GM12878 (cell line): Measurements from ENCODE around the gene SEPHS1. TPM values are rescaled to one million over a fixed set of nuclear protein-coding genes. Genes with fewer than 3 reads are reported as not detected.

ENCODE experiments used
- ATAC-seq: fragments of 200-7000 bp; cut with Tn5 transposase; 3 replicates; pipeline ENCODE4 v1.9.1; 2020; ENCODE audit warnings: mild to moderate bottlenecking, moderate library complexity
- BruUV-seq: library from RNA; stranded (reverse); fragments of 400-500 nt; replicated peaks from 2 replicates; lab custom pipeline; 2021; lab: Mats Ljungman, UMichigan
- CTCF ChIA-PET: fragments of 300-600 bp; sonication (Branson Sonifier 250); formaldehyde crosslinking; extraction: SDS; loops from one replicate; lab custom pipeline; 2021; ENCODE audit warnings: inconsistent platforms; lab: Yijun Ruan, JAX
- POLR2A ChIA-PET: fragments of 350-600 bp; formaldehyde crosslinking; extraction: SDS; loops from one replicate; lab custom pipeline; 2021; ENCODE audit warnings: inconsistent platforms; lab: Charles Lee
- RAD21 ChIA-PET: fragments of 300-600 bp; sonication (Branson Sonifier 250); formaldehyde crosslinking; loops from one replicate; lab custom pipeline; 2023; ENCODE audit warnings: antibody characterized with exemption; ENCODE audit not compliant: unreplicated experiment; lab: Charles Lee
- SMC1A ChIA-PET: fragments of 300-600 bp; sonication (Branson Sonifier 250); formaldehyde crosslinking; loops from one replicate; lab custom pipeline; 2023; ENCODE audit not compliant: unreplicated experiment, uncharacterized antibody; lab: Charles Lee
- DNase-seq: peaks from one replicate; pipeline ENCODE4 v3.0.0-alpha.2; 2011; ENCODE audit warnings: low read depth, low spot score
- FAIRE-seq: peaks from 3 replicates; lab custom pipeline; 2011; peaks lifted over from hg19 to GRCh38; lab: Jason Lieb, UNC
- H2AFZ ChIP-seq: 2 replicates; pipeline ENCODE4 v1.6.0; 2011; ENCODE audit warnings: low read depth, low read length, control low read depth; ENCODE audit not compliant: control insufficient read depth
- H3K27ac ChIP-seq: 2 replicates; pipeline ENCODE4 v1.5.1; 2011; ENCODE audit warnings: control low read depth; ENCODE audit not compliant: control insufficient read depth, insufficient read depth
- H3K27me3 ChIP-seq, 2 experiments: replicated peaks in 1 of 2; 2 replicates each; pipeline versions ENCODE4 v1.6.0 to v1.6.1; 2011; ENCODE audit warnings: low read length in 1 of 2; ENCODE audit not compliant: control insufficient read depth in 2 of 2, insufficient read depth in 2 of 2
- H3K36me3 ChIP-seq, 2 experiments: 2 replicates each; pipeline ENCODE4 v1.5.1; 2011; ENCODE audit warnings: low read length in 1 of 2; ENCODE audit not compliant: control insufficient read depth in 2 of 2, insufficient read depth in 2 of 2
- H3K4me1 ChIP-seq: 2 replicates; pipeline ENCODE4 v1.6.1; 2011; ENCODE audit warnings: mild to moderate bottlenecking, low read length, moderate library complexity, mixed read lengths; ENCODE audit not compliant: control insufficient read depth, insufficient read depth
- H3K4me2 ChIP-seq: 2 replicates; pipeline ENCODE4 v1.6.0; 2011; ENCODE audit warnings: control low read depth; ENCODE audit not compliant: control insufficient read depth, insufficient read depth
- H3K4me3 ChIP-seq: fragments of 200-600 bp; sonication (generic); 2 replicates; pipeline ENCODE4 v1.5.1; 2016
- H3K79me2 ChIP-seq: 2 replicates; pipeline ENCODE4 v1.6.0; 2011; ENCODE audit warnings: low read length; ENCODE audit not compliant: control insufficient read depth, insufficient read depth
- H3K9ac ChIP-seq: 2 replicates; pipeline ENCODE4 v1.8.0; 2011; ENCODE audit warnings: low read length, control low read depth, mixed read lengths; ENCODE audit not compliant: control insufficient read depth, insufficient read depth
- H3K9me3 ChIP-seq: replicated peaks from 3 replicates; pipeline ENCODE4 v1.5.1; 2011; ENCODE audit warnings: mild to moderate bottlenecking, low read length; ENCODE audit not compliant: control insufficient read depth, insufficient read depth
- H4K20me1 ChIP-seq: 2 replicates; pipeline ENCODE4 v1.6.0; 2011; ENCODE audit not compliant: control insufficient read depth, insufficient read depth
- BCL11A ChIP-seq: IDR thresholded peaks from 2 replicates; pipeline ENCODE4 v1.6.1; 2011; ENCODE audit warnings: low read depth, low read length
- CBX5 ChIP-seq: sonication (generic); IDR thresholded peaks from 2 replicates; pipeline ENCODE4 v1.6.1; 2016; ENCODE audit warnings: low read depth, moderate library complexity, mild to moderate bottlenecking, inconsistent platforms
- E4F1 ChIP-seq: fragments of 450-650 bp; IDR thresholded peaks from 2 replicates; pipeline ENCODE4 v1.6.1; 2018; ENCODE audit warnings: borderline replicate concordance, mild to moderate bottlenecking; ENCODE audit not compliant: partially characterized antibody
- ESRRA ChIP-seq: IDR thresholded peaks from 2 replicates; pipeline ENCODE4 v1.6.1; 2012; ENCODE audit warnings: mild to moderate bottlenecking, low read length, improper control_type of control experiment
- FOXM1 ChIP-seq: IDR thresholded peaks from 2 replicates; pipeline ENCODE4 v1.6.1; 2012; ENCODE audit warnings: low read depth, mild to moderate bottlenecking, inconsistent platforms, low read length, moderate library complexity
- GATAD2B ChIP-seq: fragments of 450-650 bp; conservative IDR thresholded peaks from 2 replicates; pipeline ENCODE4 v1.6.1; 2017; ENCODE audit warnings: low read depth, mild to moderate bottlenecking, moderate library complexity
- HCFC1 ChIP-seq: fragments of 150-350 bp; IDR thresholded peaks from 2 replicates; pipeline ENCODE4 v1.6.1; 2014; ENCODE audit warnings: low read length
- JUND ChIP-seq: IDR thresholded peaks from 2 replicates; pipeline ENCODE4 v1.6.1; 2012; ENCODE audit warnings: low read depth, mild to moderate bottlenecking, low read length, improper control_type of control experiment, moderate library complexity
- NFIC ChIP-seq: IDR thresholded peaks from 2 replicates; pipeline ENCODE4 v1.6.1; 2012; ENCODE audit warnings: low read depth, mild to moderate bottlenecking, inconsistent platforms, low read length, moderate library complexity
- RAD51 ChIP-seq: fragments of 450-650 bp; IDR thresholded peaks from 2 replicates; pipeline ENCODE4 v1.6.1; 2016; ENCODE audit warnings: moderate library complexity, mild to moderate bottlenecking, inconsistent platforms
- SMAD1 ChIP-seq: fragments of 450-650 bp; IDR thresholded peaks from 2 replicates; pipeline ENCODE4 v1.6.1; 2018; ENCODE audit warnings: mild to moderate bottlenecking, low read depth; ENCODE audit not compliant: partially characterized antibody
- SMAD5 ChIP-seq: IDR thresholded peaks from 2 replicates; pipeline ENCODE4 v1.6.1; 2016; ENCODE audit warnings: antibody characterized with exemption, low read depth
- SREBF2 ChIP-seq: IDR thresholded peaks from 2 replicates; pipeline ENCODE4 v1.6.1; 2012; ENCODE audit warnings: mild to moderate bottlenecking, low read length
- STAT3 ChIP-seq: IDR thresholded peaks from 2 replicates; pipeline ENCODE4 v1.6.1; 2011; ENCODE audit warnings: low read depth, low read length, improper control_type of control experiment
- WGBS: methylation state at CpG from one replicate; pipeline ENCODE4 v1.1.6; 2016; ENCODE audit warnings: low lambda C conversion rate; ENCODE audit not compliant: insufficient replicate concordance, insufficient coverage; ENCODE audit errors: missing lambda C conversion rate; 5-methylcytosine and 5-hydroxymethylcytosine counted together
- in situ Hi-C: fragments of 300-500 bp; cut with MboI; formaldehyde crosslinking; loops from 9 replicates; pipeline ENCODE4 v1.14.3; 2018; ENCODE audit warnings: mixed read lengths
- intact Hi-C: fragments of 100-400 bp; cut with micrococcal nuclease; formaldehyde crosslinking; loops from one replicate; pipeline ENCODE4 v1.14.2; 2022; ENCODE audit not compliant: unreplicated experiment
- polyA plus RNA-seq, 11 experiments: library from polyadenylated mRNA; depleted of rRNA in 4 of 11; unstranded in 6 of 11; stranded (reverse) in 5 of 11; fragments of >200 nt; fragmentation: Nextera tagmentation in 4 of 11; fragmentation: Illumina TruSeq in 1 of 11; extraction: Ambion mirVana in 4 of 11; extraction: Trizol in 1 of 11; gene quantifications; 1 replicate in 1 of 11; 2 replicates in 10 of 11; pipeline versions ENCODE4 v1.2.1 to v1.2.3, GENCODE V29; 2011 to 2016; ENCODE audit warnings: inconsistent platforms in 2 of 11, missing spikeins in 2 of 11, low read depth in 1 of 11
- total RNA-seq, 4 experiments: library from RNA; depleted of rRNA in 3 of 4; stranded (reverse); fragments of >200 nt in 3 of 4; fragmentation: Illumina TruSeq in 1 of 4; extraction: Trizol in 1 of 4; gene quantifications; 2 replicates each; pipeline versions ENCODE4 v1.2.1 to v1.2.3, GENCODE V29; 2013 to 2021
- TF ChIP-seq, protein P1 (sequence below): fragments of 450-650 bp; formaldehyde crosslinking; IDR thresholded peaks from 2 replicates; pipeline ENCODE4 v1.4.0; 2020; ENCODE audit warnings: mild to moderate bottlenecking, moderate library complexity
- TF ChIP-seq, protein P2 (sequence below): IDR thresholded peaks from 2 replicates; pipeline ENCODE4 v1.6.1; 2011; ENCODE audit warnings: low read depth, low read length, improper control_type of control experiment, borderline replicate concordance

The SEPHS1 gene
- total and polyA plus RNA-seq, 10 of the 15 experiments (the other 5 are each of a cell fraction or from before 2014, with no cell fraction given) = 14.7 to 85.4 (median 48.5) TPM

GRCh38 chr10:13322615-13323148 is 25.4 kb downstream of the SEPHS1 start:
- TF ChIP-seq HCFC1 (no peak), CBX5 (no peak), JUND (no peak), ESRRA (no peak), E4F1 (no peak), SMAD5 (no peak), BCL11A (no peak), GATAD2B (no peak), RAD51 (no peak), NFIC (no peak), SMAD1 (no peak), SREBF2 (no peak), FOXM1 (no peak), STAT3 (no peak)
- TF ChIP-seq, protein P1, sequence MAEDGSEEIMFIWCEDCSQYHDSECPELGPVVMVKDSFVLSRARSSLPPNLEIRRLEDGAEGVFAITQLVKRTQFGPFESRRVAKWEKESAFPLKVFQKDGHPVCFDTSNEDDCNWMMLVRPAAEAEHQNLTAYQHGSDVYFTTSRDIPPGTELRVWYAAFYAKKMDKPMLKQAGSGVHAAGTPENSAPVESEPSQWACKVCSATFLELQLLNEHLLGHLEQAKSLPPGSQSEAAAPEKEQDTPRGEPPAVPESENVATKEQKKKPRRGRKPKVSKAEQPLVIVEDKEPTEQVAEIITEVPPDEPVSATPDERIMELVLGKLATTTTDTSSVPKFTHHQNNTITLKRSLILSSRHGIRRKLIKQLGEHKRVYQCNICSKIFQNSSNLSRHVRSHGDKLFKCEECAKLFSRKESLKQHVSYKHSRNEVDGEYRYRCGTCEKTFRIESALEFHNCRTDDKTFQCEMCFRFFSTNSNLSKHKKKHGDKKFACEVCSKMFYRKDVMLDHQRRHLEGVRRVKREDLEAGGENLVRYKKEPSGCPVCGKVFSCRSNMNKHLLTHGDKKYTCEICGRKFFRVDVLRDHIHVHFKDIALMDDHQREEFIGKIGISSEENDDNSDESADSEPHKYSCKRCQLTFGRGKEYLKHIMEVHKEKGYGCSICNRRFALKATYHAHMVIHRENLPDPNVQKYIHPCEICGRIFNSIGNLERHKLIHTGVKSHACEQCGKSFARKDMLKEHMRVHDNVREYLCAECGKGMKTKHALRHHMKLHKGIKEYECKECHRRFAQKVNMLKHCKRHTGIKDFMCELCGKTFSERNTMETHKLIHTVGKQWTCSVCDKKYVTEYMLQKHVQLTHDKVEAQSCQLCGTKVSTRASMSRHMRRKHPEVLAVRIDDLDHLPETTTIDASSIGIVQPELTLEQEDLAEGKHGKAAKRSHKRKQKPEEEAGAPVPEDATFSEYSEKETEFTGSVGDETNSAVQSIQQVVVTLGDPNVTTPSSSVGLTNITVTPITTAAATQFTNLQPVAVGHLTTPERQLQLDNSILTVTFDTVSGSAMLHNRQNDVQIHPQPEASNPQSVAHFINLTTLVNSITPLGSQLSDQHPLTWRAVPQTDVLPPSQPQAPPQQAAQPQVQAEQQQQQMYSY (CRISPR knock-in tag) = no peak
- TF ChIP-seq, protein P2, sequence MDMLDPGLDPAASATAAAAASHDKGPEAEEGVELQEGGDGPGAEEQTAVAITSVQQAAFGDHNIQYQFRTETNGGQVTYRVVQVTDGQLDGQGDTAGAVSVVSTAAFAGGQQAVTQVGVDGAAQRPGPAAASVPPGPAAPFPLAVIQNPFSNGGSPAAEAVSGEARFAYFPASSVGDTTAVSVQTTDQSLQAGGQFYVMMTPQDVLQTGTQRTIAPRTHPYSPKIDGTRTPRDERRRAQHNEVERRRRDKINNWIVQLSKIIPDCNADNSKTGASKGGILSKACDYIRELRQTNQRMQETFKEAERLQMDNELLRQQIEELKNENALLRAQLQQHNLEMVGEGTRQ = no peak
- peaks cover 9 to 34% of the 10 kb centered on the region in 2 experiments for H3K36me3 ChIP-seq
- H3K9me3 ChIP-seq = no peaks in the 10 kb centered on the region
- no peak overlapping the region for H3K4me2 ChIP-seq
- H3K27ac ChIP-seq = no peak overlapping the region
- no peaks in the 10 kb centered on the region for H4K20me1 ChIP-seq
- no TSS peak for BruUV-seq
- ChIA-PET CTCF (no interaction called here), RAD21 (no interaction called here), SMC1A (no interaction called here), POLR2A (no interaction called here)
- intact Hi-C loops (no loop called here), in situ Hi-C loops (no loop called here)
- H3K79me2 ChIP-seq = no peaks in the 10 kb centered on the region
- ATAC-seq (no peak), FAIRE-seq (no peak), DNase-seq (no peak)
- H3K4me1 ChIP-seq = no peaks in the 10 kb centered on the region
- H3K27me3 ChIP-seq = no peaks in the 10 kb centered on the region
- H2AFZ ChIP-seq = no peak overlapping the region
- no peak overlapping the region for H3K4me3 ChIP-seq
- WGBS = over 99% methylated on average over 24 of the region's 24 CpGs
- no peak overlapping the region for H3K9ac ChIP-seq
